B cell (primary cell): ENCODE data around the gene USP34. TPM values are rescaled to one million over a fixed set of nuclear protein-coding genes. Genes with fewer than 3 reads are reported as not detected.

Source experiments
- ATAC-seq: fragments of 200-7000 bp; cut with Tn5 transposase; one replicate; pipeline ENCODE4 v1.10.0; 2021; ENCODE audit warnings: low read depth, mild to moderate bottlenecking, moderate number of reproducible peaks, moderate library complexity
- CTCF ChIA-PET: fragments of 350-600 bp; sonication (Branson Sonifier 250); formaldehyde crosslinking; loops from one replicate; lab custom pipeline; 2021; ENCODE audit warnings: antibody characterized with exemption, inconsistent platforms; lab: Charles Lee
- POLR2A ChIA-PET: fragments of 350-600 bp; sonication (Branson Sonifier 250); formaldehyde crosslinking; loops from one replicate; lab custom pipeline; 2021; ENCODE audit warnings: antibody characterized with exemption; lab: Charles Lee
- DNase-seq: peaks from one replicate; pipeline ENCODE4 v3.0.0; 2013
- H2AFZ ChIP-seq: 2 replicates; pipeline ENCODE4 v1.6.1; 2012; ENCODE audit warnings: mild to moderate bottlenecking, low read depth, low read length; ENCODE audit not compliant: insufficient read depth, poor library complexity, severe bottlenecking
- H3K27ac ChIP-seq, 2 donors: 1 replicate in 1 of 2; 2 replicates in 1 of 2; pipeline ENCODE4 v1.5.1; 2012 to 2013; ENCODE audit warnings: low read length in 2 of 2, mild to moderate bottlenecking in 2 of 2, moderate library complexity in 1 of 2
- H3K27me3 ChIP-seq, 4 experiments: fragments of 200-600 bp in 1 of 4; sonication (generic) in 1 of 4; replicated peaks in 1 of 4; 1 replicate in 2 of 4; 2 replicates in 2 of 4; pipeline versions ENCODE4 v1.6.1 to v1.7.0; 2013 to 2016; ENCODE audit warnings: low read length in 3 of 4, mild to moderate bottlenecking in 2 of 4, mixed read lengths in 1 of 4, moderate library complexity in 1 of 4; ENCODE audit not compliant: insufficient read depth in 4 of 4, control insufficient read depth in 3 of 4; ENCODE audit errors: control extremely low read depth in 1 of 4
- H3K36me3 ChIP-seq, 2 experiments: replicated peaks in 1 of 2; 1 replicate in 1 of 2; 2 replicates in 1 of 2; pipeline versions ENCODE4 v1.6.1 to v1.7.1; 2013; ENCODE audit warnings: low read length in 1 of 2; ENCODE audit not compliant: insufficient read depth in 2 of 2, control insufficient read depth in 1 of 2; ENCODE audit errors: control extremely low read depth in 1 of 2, extremely low read depth in 1 of 2
- H3K4me1 ChIP-seq, 2 donors: fragments of 200-600 bp in 1 of 2; sonication (generic) in 1 of 2; 1 replicate in 1 of 2; 2 replicates in 1 of 2; pipeline versions ENCODE4 v1.5.1 to v1.6.1; 2013 to 2017; ENCODE audit warnings: low read length in 2 of 2; ENCODE audit not compliant: control insufficient read depth in 2 of 2, insufficient read depth in 2 of 2
- H3K4me2 ChIP-seq: replicated peaks from 2 replicates; pipeline ENCODE3; 2012; ENCODE audit warnings: mild to moderate bottlenecking, low read depth, low read length; ENCODE audit not compliant: poor library complexity, severe bottlenecking
- H3K4me3 ChIP-seq, 5 experiments: fragments of 200-600 bp in 1 of 5; sonication (generic) in 1 of 5; 1 replicate in 3 of 5; 2 replicates in 2 of 5; pipeline versions ENCODE4 v1.5.1 to v1.7.0; 2011 to 2016; ENCODE audit warnings: low read length in 4 of 5, mild to moderate bottlenecking in 4 of 5, low read depth in 2 of 5, control low read depth in 1 of 5, moderate library complexity in 1 of 5; ENCODE audit not compliant: insufficient read depth in 1 of 5; ENCODE audit errors: control extremely low read depth in 1 of 5, extremely low read depth in 1 of 5
- H3K79me2 ChIP-seq: fragments of 200-600 bp; sonication (generic); one replicate; pipeline ENCODE4 v1.6.0; 2016; ENCODE audit warnings: low read length; ENCODE audit not compliant: control insufficient read depth, insufficient read depth
- H3K9ac ChIP-seq: fragments of 200-600 bp; sonication (generic); 2 replicates; pipeline ENCODE4 v1.6.1; 2017; ENCODE audit warnings: mild to moderate bottlenecking, low read length, moderate library complexity
- H3K9me3 ChIP-seq, 3 donors: one replicate each; pipeline versions ENCODE4 v1.6.1 to v1.7.1; 2013; ENCODE audit warnings: low read length in 2 of 3; ENCODE audit not compliant: control insufficient read depth in 2 of 3, insufficient read depth in 1 of 3; ENCODE audit errors: control extremely low read depth in 1 of 3
- H4K20me1 ChIP-seq: 2 replicates; pipeline ENCODE4 v1.6.0; 2012; ENCODE audit warnings: mild to moderate bottlenecking, low read length; ENCODE audit not compliant: insufficient read depth, control insufficient read depth, poor library complexity, severe bottlenecking
- H3K27ac Mint-ChIP-seq: one replicate; pipeline ENCODE4 v1.8.0; 2021; ENCODE audit warnings: mixed read lengths
- H3K27me3 Mint-ChIP-seq: one replicate; pipeline ENCODE4 v1.8.0; 2021; ENCODE audit warnings: mixed read lengths
- H3K4me1 Mint-ChIP-seq: one replicate; pipeline ENCODE4 v1.8.0; 2021; ENCODE audit warnings: mixed read lengths
- H3K4me3 Mint-ChIP-seq: one replicate; pipeline ENCODE4 v1.8.0; 2021; ENCODE audit warnings: mixed read lengths
- H3K9me3 Mint-ChIP-seq: one replicate; pipeline ENCODE4 v1.8.0; 2022; ENCODE audit warnings: mixed read lengths; ENCODE audit not compliant: insufficient read depth
- EZH2 ChIP-seq: IDR thresholded peaks from 2 replicates; pipeline ENCODE4 v1.6.1; 2012; ENCODE audit warnings: borderline replicate concordance, low read depth, mild to moderate bottlenecking, moderate library complexity, low read length; ENCODE audit not compliant: insufficient read depth, poor library complexity, severe bottlenecking
- WGBS: methylation state at CpG from one replicate; pipeline ENCODE4 v1.1.5; 2013; ENCODE audit warnings: missing lambda C conversion rate; ENCODE audit not compliant: insufficient coverage; 5-methylcytosine and 5-hydroxymethylcytosine counted together
- intact Hi-C: fragments of 100-400 bp; cut with micrococcal nuclease; formaldehyde crosslinking; loops from one replicate; pipeline ENCODE4 v1.10.0; 2022
- polyA plus RNA-seq: library from polyadenylated mRNA; depleted of rRNA; stranded (reverse); fragments of >200 nt; gene quantifications from 2 replicates; pipeline ENCODE4 v1.2.3, GENCODE V29; 2012
- total RNA-seq, 2 donors: library from RNA; stranded (reverse); fragments of 120-200 nt in 1 of 2; gene quantifications; 1 replicate in 1 of 2; 2 replicates in 1 of 2; pipeline versions ENCODE4 v1.2.3 to v1.2.4, GENCODE V29; 2013 to 2022
- TF ChIP-seq, protein P1 (sequence below): fragments of 200-600 bp; IDR thresholded peaks from one replicate; pipeline ENCODE4 v1.8.0; 2022; ENCODE audit warnings: antibody characterized with exemption, mild to moderate bottlenecking

USP34 gene
- total and polyA plus RNA-seq, 2 donors (not counting 1 experiment from before 2014, with no cell fraction given): 70.3 to 311 TPM

GRCh38 chr2:61238219-61239012 lies 232.5 kb downstream of the USP34 start:
- ChIA-PET POLR2A (no interaction called here), CTCF (interaction anchor here (1.1 to 1.6 kb wide), 2 partner anchors 29 to 530 kb away, joined by 3 read pairs; no protein-coding TSS in a partner anchor)
- Histone ChIP-seq H3K9ac (peak overlapping the region; percentile 20), H3K4me1 (peaks cover 11 to 12% of the 10 kb centered on the region in 2 donors), H3K9me3 (no peaks in the 10 kb centered on the region), H3K79me2 (no peaks in the 10 kb centered on the region), H3K36me3 (peaks cover 5 to 25% of the 10 kb centered on the region in 2 experiments), H3K4me3 (peak overlapping the region in 1 of 5 experiments; percentile 19), H3K27me3 (no peaks in the 10 kb centered on the region), H2AFZ (peak overlapping the region; percentile 38), H4K20me1 (no peaks in the 10 kb centered on the region), H3K27ac (peak overlapping the region in 1 of 2 donors; percentile 42), H3K4me2 (peak overlapping the region; percentile 45)
- TF ChIP-seq, protein P1, sequence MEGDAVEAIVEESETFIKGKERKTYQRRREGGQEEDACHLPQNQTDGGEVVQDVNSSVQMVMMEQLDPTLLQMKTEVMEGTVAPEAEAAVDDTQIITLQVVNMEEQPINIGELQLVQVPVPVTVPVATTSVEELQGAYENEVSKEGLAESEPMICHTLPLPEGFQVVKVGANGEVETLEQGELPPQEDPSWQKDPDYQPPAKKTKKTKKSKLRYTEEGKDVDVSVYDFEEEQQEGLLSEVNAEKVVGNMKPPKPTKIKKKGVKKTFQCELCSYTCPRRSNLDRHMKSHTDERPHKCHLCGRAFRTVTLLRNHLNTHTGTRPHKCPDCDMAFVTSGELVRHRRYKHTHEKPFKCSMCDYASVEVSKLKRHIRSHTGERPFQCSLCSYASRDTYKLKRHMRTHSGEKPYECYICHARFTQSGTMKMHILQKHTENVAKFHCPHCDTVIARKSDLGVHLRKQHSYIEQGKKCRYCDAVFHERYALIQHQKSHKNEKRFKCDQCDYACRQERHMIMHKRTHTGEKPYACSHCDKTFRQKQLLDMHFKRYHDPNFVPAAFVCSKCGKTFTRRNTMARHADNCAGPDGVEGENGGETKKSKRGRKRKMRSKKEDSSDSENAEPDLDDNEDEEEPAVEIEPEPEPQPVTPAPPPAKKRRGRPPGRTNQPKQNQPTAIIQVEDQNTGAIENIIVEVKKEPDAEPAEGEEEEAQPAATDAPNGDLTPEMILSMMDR: no peak
- TF ChIP-seq EZH2: no peak
- WGBS: 50% methylated on average over 1 of the region's 1 CpG
- H3K4me1 Mint-ChIP-seq: peaks cover 14% of the 10 kb centered on the region
- H3K9me3 Mint-ChIP-seq: no peaks in the 10 kb centered on the region
- ATAC-seq (no peak), DNase-seq (peak; percentile 25)
- intact Hi-C loops: no loop called here
- H3K27me3 Mint-ChIP-seq: no peaks in the 10 kb centered on the region
- peak overlapping the region; percentile 18 for H3K27ac Mint-ChIP-seq
- H3K4me3 Mint-ChIP-seq: peak overlapping the region; percentile 16

- Histone ChIP-seq H3K36me3 (peaks cover 7 to 17% of the 10 kb centered on the region in 2 experiments), H3K27me3 (no peaks in the 10 kb centered on the region), H3K4me3 (no peak overlapping the region), H3K9ac (no peak overlapping the region), H3K4me1 (peaks cover 11 to 12% of the 10 kb centered on the region in 2 donors), H3K4me2 (no peak overlapping the region), H3K27ac (no peak overlapping the region), H4K20me1 (no peaks in the 10 kb centered on the region), H2AFZ (no peak overlapping the region), H3K79me2 (no peaks in the 10 kb centered on the region), H3K9me3 (no peaks in the 10 kb centered on the region)
- ATAC-seq (no peak), DNase-seq (no peak)
- no CpG with 5 or more reads among the region's 2 CpGs for WGBS
- ChIA-PET POLR2A (no interaction called here), CTCF (no interaction called here)
- intact Hi-C loops: no loop called here
- H3K27me3 Mint-ChIP-seq: no peaks in the 10 kb centered on the region
- no peak for TF ChIP-seq EZH2
- TF ChIP-seq, protein P1: no peak
- H3K4me1 Mint-ChIP-seq: peaks cover 14% of the 10 kb centered on the region
- no peak overlapping the region for H3K4me3 Mint-ChIP-seq
- H3K9me3 Mint-ChIP-seq: no peaks in the 10 kb centered on the region
- H3K27ac Mint-ChIP-seq: no peak overlapping the region
Observed at GRCh38 chr2:61235716-61236115, 235.2 kb downstream of the USP34 start.
